H1 (cell line): ENCODE results near the gene PTPN2. TPM values are rescaled to one million over a fixed set of nuclear protein-coding genes. Genes with fewer than 3 reads are reported as not detected.

Experiments
- CTCF ChIA-PET: fragments of 300-600 bp; sonication (Branson Sonifier 250); formaldehyde crosslinking; loops from one replicate; lab custom pipeline; 2021; ENCODE audit not compliant: partially characterized antibody; lab: Charles Lee
- POLR2A ChIA-PET: fragments of 300-600 bp; sonication (Branson Sonifier 250); formaldehyde crosslinking; loops from one replicate; lab custom pipeline; 2021; ENCODE audit warnings: inconsistent platforms; ENCODE audit not compliant: partially characterized antibody; lab: Charles Lee
- DNase-seq, 2 experiments: peaks; one replicate each; pipeline versions ENCODE4 v3.0.0 to v3.0.0-alpha.2; 2010 to 2022; ENCODE audit warnings: low spot score in 2 of 2, low read depth in 1 of 2, mixed read lengths in 1 of 2
- FAIRE-seq: peaks from 2 replicates; lab custom pipeline; 2011; peaks lifted over from hg19 to GRCh38; lab: Jason Lieb, UNC
- H2AFZ ChIP-seq: 2 replicates; pipeline ENCODE4 v1.8.1; 2012; ENCODE audit warnings: low read length, inconsistent platforms
- H2AK5ac ChIP-seq: 2 replicates; pipeline ENCODE4 v1.6.1; 2013; ENCODE audit warnings: low read depth, low read length
- H2BK120ac ChIP-seq: replicated peaks from 2 replicates; pipeline ENCODE3; 2013; ENCODE audit warnings: low read depth, low read length, inconsistent platforms
- H2BK12ac ChIP-seq: 2 replicates; pipeline ENCODE4 v1.6.1; 2013; ENCODE audit warnings: low read depth, low read length
- H2BK15ac ChIP-seq: 2 replicates; pipeline ENCODE4 v1.6.1; 2013; ENCODE audit warnings: low read length
- H2BK20ac ChIP-seq: 2 replicates; pipeline ENCODE4 v1.6.1; 2013; ENCODE audit warnings: low read length
- H2BK5ac ChIP-seq: 2 replicates; pipeline ENCODE4 v1.6.1; 2013; ENCODE audit warnings: low read depth, low read length
- H3K14ac ChIP-seq: 2 replicates; pipeline ENCODE4 v1.6.1; 2013; ENCODE audit warnings: inconsistent platforms; ENCODE audit not compliant: insufficient read length
- H3K18ac ChIP-seq: 2 replicates; pipeline ENCODE4 v1.6.1; 2013; ENCODE audit warnings: low read length; ENCODE audit errors: extremely low read depth
- H3K23ac ChIP-seq: 2 replicates; pipeline ENCODE4 v1.6.1; 2013; ENCODE audit warnings: inconsistent platforms; ENCODE audit not compliant: insufficient read length
- H3K23me2 ChIP-seq: 2 replicates; pipeline ENCODE4 v1.6.1; 2013; ENCODE audit warnings: low read depth, low read length
- H3K27ac ChIP-seq: 2 replicates; pipeline ENCODE4 v1.6.1; 2011; ENCODE audit warnings: low read depth, low read length, inconsistent platforms
- H3K27me3 ChIP-seq, 4 experiments: replicated peaks in 1 of 4; 1 replicate in 1 of 4; 2 replicates in 3 of 4; pipeline versions ENCODE4 v1.6.1 to v1.8.1; 2011 to 2013; ENCODE audit warnings: low read length in 3 of 4, mild to moderate bottlenecking in 3 of 4, inconsistent platforms in 2 of 4, mixed read lengths in 2 of 4, moderate library complexity in 1 of 4; ENCODE audit not compliant: control insufficient read depth in 3 of 4, insufficient read depth in 3 of 4; ENCODE audit errors: extremely low read depth in 1 of 4
- H3K36me3 ChIP-seq, 4 experiments: 2 replicates each; pipeline versions ENCODE4 v1.6.1 to v1.8.1; 2011 to 2013; ENCODE audit warnings: mild to moderate bottlenecking in 4 of 4, low read length in 3 of 4, moderate library complexity in 2 of 4, control low read depth in 1 of 4, inconsistent platforms in 1 of 4; ENCODE audit not compliant: insufficient read depth in 4 of 4, control insufficient read depth in 2 of 4
- H3K4ac ChIP-seq: replicated peaks from 2 replicates; pipeline ENCODE3; 2013; ENCODE audit warnings: low read length, low read depth, mixed read lengths, inconsistent platforms; ENCODE audit not compliant: insufficient read length
- H3K4me1 ChIP-seq, 4 experiments: replicated peaks in 1 of 4; 1 replicate in 1 of 4; 2 replicates in 3 of 4; pipeline versions ENCODE4 v1.6.1 to v1.8.1; 2011 to 2013; ENCODE audit warnings: low read length in 3 of 4, inconsistent platforms in 2 of 4, mixed read lengths in 1 of 4; ENCODE audit not compliant: insufficient read depth in 4 of 4, control insufficient read depth in 3 of 4
- H3K4me2 ChIP-seq, 2 experiments: 2 replicates each; pipeline versions ENCODE4 v1.6.1 to v1.8.1; 2011 to 2013; ENCODE audit warnings: low read depth in 2 of 2, low read length in 2 of 2, control low read depth in 1 of 2, inconsistent platforms in 1 of 2, mild to moderate bottlenecking in 1 of 2; ENCODE audit not compliant: insufficient read depth in 1 of 2
- H3K4me3 ChIP-seq, 4 experiments: fragments of 200-600, 300-600 bp in 1 of 4; sonication (generic), shearing (Covaris generic), sonication (Bioruptor Twin) in 1 of 4; 2 replicates each; pipeline versions ENCODE4 v1.5.1 to v1.8.1; 2011 to 2016; ENCODE audit warnings: low read length in 4 of 4, low read depth in 3 of 4, control low read depth in 2 of 4, inconsistent platforms in 2 of 4, mild to moderate bottlenecking in 2 of 4, mixed read lengths in 1 of 4, moderate library complexity in 1 of 4; ENCODE audit not compliant: insufficient read depth in 2 of 4; ENCODE audit errors: extremely low read depth in 1 of 4
- H3K56ac ChIP-seq: replicated peaks from 2 replicates; pipeline ENCODE3; 2013; ENCODE audit warnings: low read depth, mild to moderate bottlenecking, mixed read lengths, low read length, inconsistent platforms; ENCODE audit not compliant: insufficient read length
- H3K79me1 ChIP-seq: 2 replicates; pipeline ENCODE4 v1.6.1; 2013; ENCODE audit warnings: low read depth, low read length, control low read depth
- H3K79me2 ChIP-seq, 2 experiments: 2 replicates each; pipeline versions ENCODE4 v1.6.1 to v1.8.1; 2012 to 2013; ENCODE audit warnings: low read length in 2 of 2, mild to moderate bottlenecking in 2 of 2, inconsistent platforms in 1 of 2; ENCODE audit not compliant: insufficient read depth in 2 of 2, control insufficient read depth in 1 of 2
- H3K9ac ChIP-seq, 4 experiments: replicated peaks in 1 of 4; 1 replicate in 1 of 4; 2 replicates in 3 of 4; pipeline versions ENCODE4 v1.6.1 to v1.8.1; 2011 to 2013; ENCODE audit warnings: low read depth in 3 of 4, low read length in 3 of 4, control low read depth in 2 of 4, mild to moderate bottlenecking in 2 of 4, moderate library complexity in 2 of 4, inconsistent platforms in 1 of 4; ENCODE audit errors: extremely low read depth in 1 of 4
- H3K9me3 ChIP-seq, 2 experiments: 2 replicates each; pipeline versions ENCODE4 v1.6.1 to v1.8.1; 2012 to 2013; ENCODE audit warnings: mild to moderate bottlenecking in 2 of 2, moderate library complexity in 2 of 2, control low read depth in 1 of 2, inconsistent platforms in 1 of 2, low read depth in 1 of 2, low read length in 1 of 2, mixed read lengths in 1 of 2; ENCODE audit not compliant: insufficient read depth in 2 of 2
- H4K20me1 ChIP-seq, 2 experiments: replicated peaks in 1 of 2; 2 replicates each; pipeline versions ENCODE3 to v1.8.1; 2011 to 2013; ENCODE audit warnings: inconsistent platforms in 2 of 2, low read length in 2 of 2, mild to moderate bottlenecking in 1 of 2; ENCODE audit not compliant: insufficient read depth in 2 of 2, control insufficient read depth in 1 of 2
- H4K5ac ChIP-seq: 2 replicates; pipeline ENCODE4 v1.6.1; 2013; ENCODE audit warnings: low read length, low read depth, mixed read lengths, inconsistent platforms; ENCODE audit not compliant: insufficient read length
- H4K8ac ChIP-seq: 2 replicates; pipeline ENCODE4 v1.8.0; 2013; ENCODE audit warnings: mild to moderate bottlenecking, moderate library complexity, low read length, inconsistent platforms; ENCODE audit not compliant: insufficient read depth; ENCODE audit errors: extremely low read depth
- H4K91ac ChIP-seq: replicated peaks from 2 replicates; pipeline ENCODE3; 2013; ENCODE audit warnings: low read length, mixed read lengths, inconsistent platforms; ENCODE audit not compliant: insufficient read length
- HDAC6 ChIP-seq: IDR thresholded peaks from one replicate; pipeline ENCODE4 v1.7.1; 2012; ENCODE audit warnings: low read depth, mild to moderate bottlenecking, inconsistent platforms, low read length, moderate library complexity
- KDM5A ChIP-seq: fragments of 200-600 bp; IDR thresholded peaks from 2 replicates; pipeline ENCODE4 v1.7.1; 2012; ENCODE audit warnings: mild to moderate bottlenecking, low read length, inconsistent platforms, mixed read lengths
- NANOG ChIP-seq: IDR thresholded peaks from 2 replicates; pipeline ENCODE4 v1.6.1; 2011; ENCODE audit warnings: low read length, low read depth, mild to moderate bottlenecking, inconsistent platforms; ENCODE audit not compliant: insufficient read depth, poor library complexity, severe bottlenecking
- whole genome bisulfite sequencing, 2 experiments: shearing (Covaris generic) in 1 of 2; methylation state at CpG; one replicate each; pipeline versions ENCODE4 v1.1.6 to v1.1.7; 2013 to 2015; ENCODE audit warnings: low lambda C conversion rate in 2 of 2, mixed read lengths in 2 of 2, inconsistent platforms in 1 of 2, low coverage in 1 of 2, missing lambda C conversion rate in 1 of 2; ENCODE audit not compliant: insufficient replicate concordance in 2 of 2, insufficient coverage in 1 of 2, insufficient read length in 1 of 2; ENCODE audit errors: extremely low coverage in 1 of 2, missing lambda C conversion rate in 1 of 2; 5-methylcytosine and 5-hydroxymethylcytosine counted together
- polyA plus RNA-seq, 7 experiments: library from polyadenylated mRNA; depleted of rRNA in 3 of 7; stranded (reverse) in 5 of 7; unstranded in 2 of 7; fragments of >200 nt in 5 of 7; fragments of 200-250 nt in 2 of 7; gene quantifications; 1 replicate in 5 of 7; 2 replicates in 1 of 7; 4 replicates in 1 of 7; pipeline versions ENCODE4 v1.2.1 to v1.2.3, GENCODE V29; 2011 to 2013; ENCODE audit warnings: missing spikeins in 2 of 7, mixed read lengths in 2 of 7
- total RNA-seq: library from RNA; stranded (reverse); fragmentation: NEBNext Ultra II Directional; extraction: Animal tissue kit (Norgen Biotek cat#: 25700); gene quantifications from 2 replicates; pipeline ENCODE4 v1.2.1, GENCODE V29; 2021
- TF ChIP-seq, protein P1 (sequence below): IDR thresholded peaks from 2 replicates; pipeline ENCODE4 v1.6.1; 2011; ENCODE audit warnings: low read depth, mild to moderate bottlenecking, low read length; ENCODE audit not compliant: insufficient read depth
- TF ChIP-seq, protein P2 (sequence below), 3 experiments: IDR thresholded peaks; 1 replicate in 2 of 3; 2 replicates in 1 of 3; pipeline versions ENCODE4 v1.5.1 to v1.6.1; 2011; ENCODE audit warnings: low read length in 3 of 3, mild to moderate bottlenecking in 3 of 3, inconsistent platforms in 2 of 3, low read depth in 1 of 3, moderate library complexity in 1 of 3; ENCODE audit not compliant: insufficient read depth in 1 of 3; ENCODE audit errors: control extremely low read depth in 1 of 3

The PTPN2 gene
- total and polyA plus RNA-seq, 2 of the 8 experiments (the other 6 are each of a cell fraction or from before 2014, with no cell fraction given), result 16.4 to 54.0 TPM

DNA sequence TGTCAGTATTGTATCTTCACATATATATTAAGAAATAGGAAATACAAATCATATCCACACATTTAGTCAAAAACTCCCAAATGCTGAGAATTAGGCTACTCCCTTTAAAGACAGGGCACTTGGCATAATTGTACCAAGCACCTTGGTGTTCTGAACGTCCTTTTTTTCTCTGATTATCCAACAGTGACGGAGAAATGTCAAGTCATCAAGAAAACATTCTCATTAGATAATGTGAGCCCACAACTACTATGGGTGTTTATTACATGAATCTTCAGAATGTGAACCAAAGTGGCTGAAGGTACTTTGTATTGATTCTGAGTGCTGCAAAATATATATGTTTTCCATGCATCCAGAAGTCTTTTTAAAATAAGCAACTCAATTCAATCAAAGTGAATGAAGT lies 97.4 kb downstream of the PTPN2 start:
- Histone ChIP-seq H3K27ac (no peak overlapping the region), H3K9ac (no peak overlapping the region)
- FAIRE-seq, result no peak

More for the DNA sequence above, 97.4 kb downstream of the PTPN2 start:
- CTCF ChIA-PET, result interaction anchor here (0.6 kb wide), 1 partner anchor 12 kb away, joined by 3 read pairs; no protein-coding TSS in a partner anchor
- Histone ChIP-seq H4K20me1 (no peaks in the 10 kb centered on the region), H4K91ac (no peak overlapping the region), H2BK120ac (no peak overlapping the region), H3K4me3 (no peak overlapping the region), H2BK5ac (no peak overlapping the region), H3K27me3 (no peaks in the 10 kb centered on the region), H3K18ac (no peak overlapping the region), H3K79me1 (no peaks in the 10 kb centered on the region), H2AFZ (no peak overlapping the region), H3K79me2 (no peaks in the 10 kb centered on the region), H4K5ac (no peak overlapping the region), H3K23me2 (no peaks in the 10 kb centered on the region), H3K23ac (no peak overlapping the region), H3K4me2 (no peak overlapping the region), H2BK15ac (no peak overlapping the region), H2BK12ac (no peak overlapping the region), H3K4me1 (no peaks in the 10 kb centered on the region), H3K4ac (no peak overlapping the region), H2AK5ac (no peak overlapping the region), H3K14ac (no peak overlapping the region), H3K56ac (no peak overlapping the region), H2BK20ac (no peak overlapping the region), H3K36me3 (no peaks in the 10 kb centered on the region), H3K9me3 (no peaks in the 10 kb centered on the region), H4K8ac (no peak overlapping the region)
- WGBS, 2 experiments, result 73% methylated on average over 2 of the region's 2 CpGs; no CpG with 5 or more reads in 1 of the 2 experiments
- no peak for TF ChIP-seq HDAC6
- no peak for TF ChIP-seq NANOG
- TF ChIP-seq, protein P1, sequence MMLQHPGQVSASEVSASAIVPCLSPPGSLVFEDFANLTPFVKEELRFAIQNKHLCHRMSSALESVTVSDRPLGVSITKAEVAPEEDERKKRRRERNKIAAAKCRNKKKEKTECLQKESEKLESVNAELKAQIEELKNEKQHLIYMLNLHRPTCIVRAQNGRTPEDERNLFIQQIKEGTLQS, result no peak
- TF ChIP-seq KDM5A, result no peak
- TF ChIP-seq, protein P2, sequence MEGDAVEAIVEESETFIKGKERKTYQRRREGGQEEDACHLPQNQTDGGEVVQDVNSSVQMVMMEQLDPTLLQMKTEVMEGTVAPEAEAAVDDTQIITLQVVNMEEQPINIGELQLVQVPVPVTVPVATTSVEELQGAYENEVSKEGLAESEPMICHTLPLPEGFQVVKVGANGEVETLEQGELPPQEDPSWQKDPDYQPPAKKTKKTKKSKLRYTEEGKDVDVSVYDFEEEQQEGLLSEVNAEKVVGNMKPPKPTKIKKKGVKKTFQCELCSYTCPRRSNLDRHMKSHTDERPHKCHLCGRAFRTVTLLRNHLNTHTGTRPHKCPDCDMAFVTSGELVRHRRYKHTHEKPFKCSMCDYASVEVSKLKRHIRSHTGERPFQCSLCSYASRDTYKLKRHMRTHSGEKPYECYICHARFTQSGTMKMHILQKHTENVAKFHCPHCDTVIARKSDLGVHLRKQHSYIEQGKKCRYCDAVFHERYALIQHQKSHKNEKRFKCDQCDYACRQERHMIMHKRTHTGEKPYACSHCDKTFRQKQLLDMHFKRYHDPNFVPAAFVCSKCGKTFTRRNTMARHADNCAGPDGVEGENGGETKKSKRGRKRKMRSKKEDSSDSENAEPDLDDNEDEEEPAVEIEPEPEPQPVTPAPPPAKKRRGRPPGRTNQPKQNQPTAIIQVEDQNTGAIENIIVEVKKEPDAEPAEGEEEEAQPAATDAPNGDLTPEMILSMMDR (IDR thresholded peaks at IDR 0.05; ENCODE audit: control extremely low read depth in 1 of 3, insufficient read depth in 1 of 3, low read depth in 1 of 3, low read length in 3 of 3), result no peak
- POLR2A ChIA-PET, result no interaction called here
- no peak for DNase-seq
